Neural cell (in vitro differentiated cells): ENCODE measurements around the gene STX19. TPM values are rescaled to one million over a fixed set of nuclear protein-coding genes. Genes with fewer than 3 reads are reported as not detected.
"Not testable (repeated sequence)": the region's sequence is repeated elsewhere in the genome, so short reads cannot be mapped to it uniquely, and the experiment has no call there.

ENCODE experiments used
- H2AFZ ChIP-seq: fragments of 200-600, 300-800 bp; sonication (generic), shearing (Covaris generic); 2 replicates; pipeline ENCODE4 v1.6.0; 2014; ENCODE audit warnings: low read depth, mild to moderate bottlenecking, antibody characterized with exemption, low read length, moderate library complexity
- H3F3A ChIP-seq: fragments of 200-600 bp; shearing (Covaris generic); 2 replicates; pipeline ENCODE4 v1.6.1; 2016; ENCODE audit warnings: mild to moderate bottlenecking, moderate library complexity, mixed read lengths, antibody characterized with exemption, low read length; ENCODE audit not compliant: insufficient read depth, poor library complexity, severe bottlenecking
- H3K27ac ChIP-seq: fragments of 200-600, 300-800 bp; sonication (generic), shearing (Covaris generic); 2 replicates; pipeline ENCODE4 v1.5.1; 2014; ENCODE audit warnings: mild to moderate bottlenecking, low read length, moderate library complexity
- H3K27me3 ChIP-seq: fragments of 300-800, 200-600 bp; sonication (generic), shearing (Covaris generic); 2 replicates; pipeline ENCODE4 v1.6.0; 2014; ENCODE audit warnings: mild to moderate bottlenecking, low read depth, low read length, moderate library complexity; ENCODE audit not compliant: insufficient read depth
- H3K36me3 ChIP-seq: fragments of 300-800, 200-600 bp; sonication (generic), shearing (Covaris generic); 2 replicates; pipeline ENCODE4 v1.5.1; 2014; ENCODE audit warnings: mild to moderate bottlenecking, antibody characterized with exemption, low read length, moderate library complexity; ENCODE audit not compliant: insufficient read depth
- H3K4me2 ChIP-seq: fragments of 300-800, 200-600 bp; sonication (generic), shearing (Covaris generic); 2 replicates; pipeline ENCODE4 v1.6.0; 2014; ENCODE audit warnings: mild to moderate bottlenecking, low read length
- H3K4me3 ChIP-seq: fragments of 300-800, 200-600 bp; sonication (generic), shearing (Covaris generic); 2 replicates; pipeline ENCODE4 v1.5.1; 2014; ENCODE audit warnings: mild to moderate bottlenecking, low read length, moderate library complexity
- H3K79me2 ChIP-seq: fragments of 200-600 bp; shearing (Covaris generic); replicated peaks from 2 replicates; pipeline ENCODE4 v1.6.0; 2014; ENCODE audit warnings: mild to moderate bottlenecking, low read length, moderate library complexity; ENCODE audit not compliant: insufficient read depth
- H3K9ac ChIP-seq: fragments of 300-800, 200-600 bp; sonication (generic), shearing (Covaris generic); 2 replicates; pipeline ENCODE4 v1.6.1; 2016; ENCODE audit warnings: mild to moderate bottlenecking, low read length, mixed read lengths
- H3K9me2 ChIP-seq: fragments of 200-600 bp; shearing (Covaris generic); 2 replicates; pipeline ENCODE4 v1.6.1; 2016; ENCODE audit warnings: mild to moderate bottlenecking, low read length, mixed read lengths; ENCODE audit not compliant: insufficient read depth
- H3K9me3 ChIP-seq: fragments of 200-600, 300-800 bp; sonication (generic), shearing (Covaris generic); 2 replicates; pipeline ENCODE4 v1.6.1; 2016; ENCODE audit warnings: mild to moderate bottlenecking, mixed run types, low read length, moderate library complexity, mixed read lengths
- H4K20me1 ChIP-seq: fragments of 200-600 bp; shearing (Covaris generic); 2 replicates; pipeline ENCODE4 v1.6.1; 2016; ENCODE audit warnings: mild to moderate bottlenecking, mixed run types; ENCODE audit not compliant: insufficient read depth
- EP300 ChIP-seq: fragments of 450-650 bp; conservative IDR thresholded peaks from 2 replicates; pipeline ENCODE4 v1.6.1; 2014; ENCODE audit warnings: antibody characterized with exemption, mild to moderate bottlenecking, moderate library complexity; ENCODE audit not compliant: poor library complexity, severe bottlenecking
- EZH2 ChIP-seq: fragments of 200-600, 300-800 bp; shearing (Covaris generic), sonication (generic); IDR thresholded peaks from 2 replicates; pipeline ENCODE4 v1.6.1; 2014; ENCODE audit warnings: antibody characterized with exemption, low read length, borderline replicate concordance, mild to moderate bottlenecking; ENCODE audit not compliant: insufficient read depth, poor library complexity, severe bottlenecking
- MXI1 ChIP-seq: fragments of 450-650 bp; conservative IDR thresholded peaks from 2 replicates; pipeline ENCODE4 v1.6.1; 2014; ENCODE audit warnings: antibody characterized with exemption, mild to moderate bottlenecking; ENCODE audit not compliant: poor library complexity, severe bottlenecking
- POLR2AphosphoS5 ChIP-seq: IDR thresholded peaks from 2 replicates; pipeline ENCODE4 v1.6.1; 2012
- RAD21 ChIP-seq: fragments of 450-650 bp; conservative IDR thresholded peaks from 2 replicates; pipeline ENCODE4 v1.6.1; 2014; ENCODE audit warnings: antibody characterized with exemption, mild to moderate bottlenecking, moderate library complexity
- SMC3 ChIP-seq: fragments of 450-650 bp; conservative IDR thresholded peaks from 2 replicates; pipeline ENCODE4 v1.6.1; 2014; ENCODE audit warnings: antibody characterized with exemption, mild to moderate bottlenecking, moderate library complexity; ENCODE audit not compliant: poor library complexity
- TAF1 ChIP-seq: IDR thresholded peaks from 2 replicates; pipeline ENCODE4 v1.6.1; 2012; ENCODE audit warnings: low read depth
- polyA plus RNA-seq: library from polyadenylated mRNA; depleted of rRNA; stranded (reverse); fragments of >200 nt; gene quantifications from 2 replicates; pipeline ENCODE4 v1.2.3, GENCODE V29; 2014
- TF ChIP-seq, protein P1 (sequence below): fragments of 450-650 bp; IDR thresholded peaks from 2 replicates; pipeline ENCODE4 v1.5.1; 2014; ENCODE audit warnings: antibody characterized with exemption, mild to moderate bottlenecking, moderate library complexity; ENCODE audit not compliant: poor library complexity, severe bottlenecking
- TF ChIP-seq, protein P2 (sequence below): IDR thresholded peaks from 2 replicates; pipeline ENCODE4 v1.6.1; 2012; ENCODE audit warnings: borderline replicate concordance

Gene STX19
- polyA plus RNA-seq, 1 donor from 2014 or later, result not detected

DNA sequence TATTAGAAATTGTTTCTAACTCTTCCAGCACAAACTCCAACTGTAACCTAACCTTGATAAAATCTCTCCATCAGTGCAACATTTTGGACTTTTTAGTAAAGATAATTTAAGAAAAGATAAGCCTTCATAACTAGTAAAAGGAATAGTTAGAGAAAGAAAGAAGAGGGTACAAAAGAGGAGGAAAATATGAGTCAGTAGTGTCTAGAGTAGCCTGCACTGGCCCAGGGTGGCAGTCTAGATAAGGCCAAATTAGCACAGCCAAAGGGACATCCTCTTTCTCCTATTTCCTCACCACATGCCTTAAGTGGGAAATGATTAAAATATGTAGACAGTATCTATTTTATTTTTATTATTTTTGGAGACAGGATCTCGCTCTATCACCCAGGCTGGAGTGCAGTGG lies 58.4 kb downstream of the STX19 start:
- Histone ChIP-seq H3K79me2 (no peaks in the 10 kb centered on the region), H3K9me3 (no peaks in the 10 kb centered on the region), H3K9me2 (no peaks in the 10 kb centered on the region), H3K9ac (no peak overlapping the region), H3K4me2 (no peak overlapping the region), H3K27ac (no peak overlapping the region), H2AFZ (no peak overlapping the region), H3F3A (no peaks in the 10 kb centered on the region), H4K20me1 (no peaks in the 10 kb centered on the region), H3K27me3 (no peaks in the 10 kb centered on the region), H3K4me3 (no peak overlapping the region), H3K36me3 (no peaks in the 10 kb centered on the region)
- TF ChIP-seq POLR2AphosphoS5, result no peak
- no peak for TF ChIP-seq EP300
- TF ChIP-seq SMC3, result no peak
- TF ChIP-seq, protein P1, sequence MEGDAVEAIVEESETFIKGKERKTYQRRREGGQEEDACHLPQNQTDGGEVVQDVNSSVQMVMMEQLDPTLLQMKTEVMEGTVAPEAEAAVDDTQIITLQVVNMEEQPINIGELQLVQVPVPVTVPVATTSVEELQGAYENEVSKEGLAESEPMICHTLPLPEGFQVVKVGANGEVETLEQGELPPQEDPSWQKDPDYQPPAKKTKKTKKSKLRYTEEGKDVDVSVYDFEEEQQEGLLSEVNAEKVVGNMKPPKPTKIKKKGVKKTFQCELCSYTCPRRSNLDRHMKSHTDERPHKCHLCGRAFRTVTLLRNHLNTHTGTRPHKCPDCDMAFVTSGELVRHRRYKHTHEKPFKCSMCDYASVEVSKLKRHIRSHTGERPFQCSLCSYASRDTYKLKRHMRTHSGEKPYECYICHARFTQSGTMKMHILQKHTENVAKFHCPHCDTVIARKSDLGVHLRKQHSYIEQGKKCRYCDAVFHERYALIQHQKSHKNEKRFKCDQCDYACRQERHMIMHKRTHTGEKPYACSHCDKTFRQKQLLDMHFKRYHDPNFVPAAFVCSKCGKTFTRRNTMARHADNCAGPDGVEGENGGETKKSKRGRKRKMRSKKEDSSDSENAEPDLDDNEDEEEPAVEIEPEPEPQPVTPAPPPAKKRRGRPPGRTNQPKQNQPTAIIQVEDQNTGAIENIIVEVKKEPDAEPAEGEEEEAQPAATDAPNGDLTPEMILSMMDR, result no peak
- no peak for TF ChIP-seq EZH2
- TF ChIP-seq, protein P2, sequence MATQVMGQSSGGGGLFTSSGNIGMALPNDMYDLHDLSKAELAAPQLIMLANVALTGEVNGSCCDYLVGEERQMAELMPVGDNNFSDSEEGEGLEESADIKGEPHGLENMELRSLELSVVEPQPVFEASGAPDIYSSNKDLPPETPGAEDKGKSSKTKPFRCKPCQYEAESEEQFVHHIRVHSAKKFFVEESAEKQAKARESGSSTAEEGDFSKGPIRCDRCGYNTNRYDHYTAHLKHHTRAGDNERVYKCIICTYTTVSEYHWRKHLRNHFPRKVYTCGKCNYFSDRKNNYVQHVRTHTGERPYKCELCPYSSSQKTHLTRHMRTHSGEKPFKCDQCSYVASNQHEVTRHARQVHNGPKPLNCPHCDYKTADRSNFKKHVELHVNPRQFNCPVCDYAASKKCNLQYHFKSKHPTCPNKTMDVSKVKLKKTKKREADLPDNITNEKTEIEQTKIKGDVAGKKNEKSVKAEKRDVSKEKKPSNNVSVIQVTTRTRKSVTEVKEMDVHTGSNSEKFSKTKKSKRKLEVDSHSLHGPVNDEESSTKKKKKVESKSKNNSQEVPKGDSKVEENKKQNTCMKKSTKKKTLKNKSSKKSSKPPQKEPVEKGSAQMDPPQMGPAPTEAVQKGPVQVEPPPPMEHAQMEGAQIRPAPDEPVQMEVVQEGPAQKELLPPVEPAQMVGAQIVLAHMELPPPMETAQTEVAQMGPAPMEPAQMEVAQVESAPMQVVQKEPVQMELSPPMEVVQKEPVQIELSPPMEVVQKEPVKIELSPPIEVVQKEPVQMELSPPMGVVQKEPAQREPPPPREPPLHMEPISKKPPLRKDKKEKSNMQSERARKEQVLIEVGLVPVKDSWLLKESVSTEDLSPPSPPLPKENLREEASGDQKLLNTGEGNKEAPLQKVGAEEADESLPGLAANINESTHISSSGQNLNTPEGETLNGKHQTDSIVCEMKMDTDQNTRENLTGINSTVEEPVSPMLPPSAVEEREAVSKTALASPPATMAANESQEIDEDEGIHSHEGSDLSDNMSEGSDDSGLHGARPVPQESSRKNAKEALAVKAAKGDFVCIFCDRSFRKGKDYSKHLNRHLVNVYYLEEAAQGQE, result no peak
- TF ChIP-seq RAD21, result no peak
- TF ChIP-seq MXI1, result no peak
- TF ChIP-seq TAF1, result no peak

DNA sequence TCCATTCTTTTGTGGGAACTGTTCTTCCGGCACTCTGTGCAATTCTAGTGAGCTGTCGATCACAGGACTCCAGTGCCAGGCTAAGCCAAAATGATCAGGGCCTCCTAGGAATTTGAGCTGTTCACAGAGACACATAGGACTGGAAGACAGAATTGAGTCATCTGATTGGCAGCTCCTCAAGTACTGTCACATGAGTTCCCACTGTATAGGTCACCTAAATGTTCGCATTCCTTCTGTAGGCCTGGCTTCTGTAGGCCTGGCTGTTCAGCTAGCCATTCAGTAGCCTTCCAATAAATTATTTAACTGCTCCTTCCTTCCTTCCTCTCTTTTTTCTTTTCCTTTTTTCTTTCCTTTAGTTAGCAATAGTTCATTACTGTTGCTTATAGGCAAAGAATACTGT lies 59.0 kb downstream of the STX19 start:
- H3K9me2 ChIP-seq, result no peaks in the 10 kb centered on the region
- no peaks in the 10 kb centered on the region for H3K9me3 ChIP-seq
- no peak overlapping the region for H3K27ac ChIP-seq
- no peaks in the 10 kb centered on the region for H3F3A ChIP-seq
- H3K4me2 ChIP-seq, result no peak overlapping the region
- H2AFZ ChIP-seq, result no peak overlapping the region
- no peaks in the 10 kb centered on the region for H3K79me2 ChIP-seq
- no peaks in the 10 kb centered on the region for H3K36me3 ChIP-seq
- no peak overlapping the region for H3K4me3 ChIP-seq
- no peak for TF ChIP-seq EZH2
- no peak for TF ChIP-seq MXI1
- TF ChIP-seq POLR2AphosphoS5, result no peak
- no peak for TF ChIP-seq RAD21
- TF ChIP-seq TAF1, result no peak
- no peak for TF ChIP-seq SMC3
- TF ChIP-seq, protein P2, result no peak
- TF ChIP-seq, protein P1, result no peak
- no peak for TF ChIP-seq EP300
- no peaks in the 10 kb centered on the region for H4K20me1 ChIP-seq
- H3K9ac ChIP-seq, result no peak overlapping the region
- no peaks in the 10 kb centered on the region for H3K27me3 ChIP-seq

DNA sequence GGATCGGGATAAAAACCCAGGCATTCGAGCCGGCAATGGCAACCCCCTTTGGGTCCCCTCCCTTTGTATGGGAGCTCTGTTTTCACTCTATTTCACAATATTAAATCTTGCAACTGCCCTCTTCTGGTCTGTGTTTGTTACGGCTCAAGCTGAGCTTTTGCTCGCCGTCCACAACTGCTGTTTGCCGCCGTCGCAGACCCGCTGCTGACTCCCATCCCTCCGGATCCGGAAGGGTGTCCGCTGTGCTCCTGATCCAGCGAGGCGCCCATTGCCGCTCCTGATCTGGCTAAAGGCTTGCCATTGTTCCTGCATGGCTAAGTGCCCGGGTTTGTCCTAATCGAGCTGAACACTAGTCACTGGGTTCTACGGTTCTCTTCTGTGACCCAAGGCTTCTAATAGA lies 63.3 kb downstream of the STX19 start:
- H3K4me3 ChIP-seq, H3F3A ChIP-seq, H3K9me2 ChIP-seq, H3K27me3 ChIP-seq, H3K9me3 ChIP-seq, H4K20me1 ChIP-seq, H3K27ac ChIP-seq, H3K79me2 ChIP-seq, H3K9ac ChIP-seq, H3K36me3 ChIP-seq, H2AFZ ChIP-seq, H3K4me2 ChIP-seq: not testable (repeated sequence)
